Spleen (tissue), 11 donors: ENCODE data around the gene SSNA1. TPM values are rescaled to one million over a fixed set of nuclear protein-coding genes. Genes with fewer than 3 reads are reported as not detected.

ENCODE experiments used
- DNase-seq: peaks from one replicate; pipeline ENCODE4 v3.0.0-alpha.2; 2020
- H3K27ac ChIP-seq, 8 donors: fragments of 200-600 bp; sonication (generic) in 7 of 8; 1 replicate in 4 of 8; 2 replicates in 4 of 8; pipeline versions ENCODE4 v1.5.0 to v1.8.0; 2016 to 2021; ENCODE audit warnings: inconsistent platforms in 4 of 8, mild to moderate bottlenecking in 4 of 8, moderate library complexity in 1 of 8
- H3K27me3 ChIP-seq, 7 donors: fragments of 200-600 bp; sonication (generic) in 6 of 7; replicated peaks in 1 of 7; 1 replicate in 4 of 7; 2 replicates in 3 of 7; pipeline versions ENCODE4 v1.5.0 to v1.8.0; 2016 to 2021; ENCODE audit warnings: inconsistent platforms in 3 of 7, mild to moderate bottlenecking in 1 of 7
- H3K36me3 ChIP-seq, 6 donors: fragments of 200-600 bp; sonication (generic) in 5 of 6; 1 replicate in 4 of 6; 2 replicates in 2 of 6; pipeline versions ENCODE4 v1.5.0 to v1.8.0; 2016 to 2021; ENCODE audit warnings: inconsistent platforms in 2 of 6
- H3K4me1 ChIP-seq, 6 donors: fragments of 200-600 bp; sonication (generic) in 5 of 6; 1 replicate in 3 of 6; 2 replicates in 3 of 6; pipeline versions ENCODE4 v1.5.0 to v1.8.0; 2016 to 2021; ENCODE audit warnings: inconsistent platforms in 3 of 6
- H3K4me3 ChIP-seq, 8 donors: fragments of 200-600 bp; sonication (generic) in 7 of 8; 1 replicate in 4 of 8; 2 replicates in 4 of 8; pipeline versions ENCODE4 v1.5.0 to v1.8.0; 2016 to 2021; ENCODE audit warnings: inconsistent platforms in 4 of 8, mild to moderate bottlenecking in 4 of 8, moderate library complexity in 2 of 8
- H3K9me3 ChIP-seq, 8 donors: fragments of 200-600 bp; sonication (generic) in 7 of 8; 1 replicate in 4 of 8; 2 replicates in 4 of 8; pipeline versions ENCODE4 v1.5.0 to v1.8.0; 2016 to 2021; ENCODE audit warnings: inconsistent platforms in 4 of 8
- CTCF ChIP-seq, 11 experiments: fragments of 200-600 bp in 7 of 11; fragments of 450-650 bp in 4 of 11; sonication (generic) in 4 of 11; IDR thresholded peaks in 8 of 11; conservative IDR thresholded peaks in 3 of 11; 1 replicate in 7 of 11; 2 replicates in 4 of 11; pipeline versions ENCODE4 v1.4.0 to v1.8.0; 2016 to 2021; ENCODE audit warnings: antibody characterized with exemption in 11 of 11, inconsistent platforms in 4 of 11, mild to moderate bottlenecking in 1 of 11
- POLR2A ChIP-seq, 3 donors: fragments of 450-650 bp; IDR thresholded peaks; one replicate each; pipeline ENCODE4 v1.5.1; 2017; ENCODE audit warnings: antibody characterized with exemption in 3 of 3, mild to moderate bottlenecking in 1 of 3
- POLR2AphosphoS5 ChIP-seq, 3 donors: sonication (generic); formaldehyde crosslinking; IDR thresholded peaks; one replicate each; pipeline ENCODE4 v1.5.1; 2017; ENCODE audit warnings: antibody characterized with exemption in 3 of 3
- WGBS, 5 donors: extraction: QIAGEN DNeasy Blood & Tissue Kit in 3 of 5; methylation state at CpG; one replicate each; pipeline versions ENCODE4 v1.1.5 to v1.1.7; 2013 to 2018; 5-methylcytosine and 5-hydroxymethylcytosine counted together
- intact Hi-C: fragments of 100-400 bp; cut with DNase I; formaldehyde crosslinking; loops from one replicate; pipeline ENCODE4 v1.15.0; 2023; ENCODE audit warnings: low total_unique reads
- polyA plus RNA-seq, 3 donors: library from polyadenylated mRNA; stranded (reverse); fragments of 200-250 nt; gene quantifications; one replicate each; pipeline ENCODE4 v1.2.1, GENCODE V29; 2013
- total RNA-seq, 7 donors: library from RNA; depleted of rRNA in 3 of 7; stranded (reverse); fragments of >200 nt in 3 of 7; fragmentation: NEBNext Ultra II Directional in 4 of 7; extraction: Animal tissue kit (Norgen Biotek cat#: 25700) in 4 of 7; gene quantifications; one replicate each; pipeline versions ENCODE4 v1.1.0 to v1.2.1, GENCODE V29; 2016 to 2021
- donor health status: healthy with polysubstance abuse.
- donor health status: DM: no; HTN: no; CAD: no; lungs with moderate emphysema.
- donor health status: DM: no; HTN: no; CAD: no.
- donor health status: Bipolar disorder and iron deficiency.
- donor health status: healthy.
- donor health status: DM: no; HTN: no; CAD: no.
- donor health status: DM: yes; HTN: yes; CAD: no.

SSNA1 gene
- total and polyA plus RNA-seq, 10 donors = 38.2 to 109 (median 48.0) TPM

GRCh38 chr9:137143459-137143858 is 45.0 kb upstream of the SSNA1 start:
- DNase-seq = no peak
- WGBS, 5 donors = 36 to 82% (median 55%) methylated on average over 2 to 4 of the region's 4 CpGs
- Histone ChIP-seq H3K27ac (no peak overlapping the region), H3K9me3 (no peaks in the 10 kb centered on the region), H3K4me1 (peaks cover 4 to 11% (median 5%) of the 10 kb centered on the region in 6 donors), H3K4me3 (no peak overlapping the region), H3K36me3 (no peaks in the 10 kb centered on the region), H3K27me3 (peaks cover 0 to 93% (median 75%) of the 10 kb centered on the region in 7 donors)
- intact Hi-C loops = no loop called here
- TF ChIP-seq CTCF (IDR thresholded peaks at IDR 0.05 in 8 of 11, conservative IDR thresholded peaks at IDR 0.05 in 3 of 11) (no peak), POLR2AphosphoS5 (IDR thresholded peaks at IDR 0.05) (no peak), POLR2A (IDR thresholded peaks at IDR 0.05) (no peak)

- Histone ChIP-seq H3K27me3 (peaks cover 0 to 82% (median 50%) of the 10 kb centered on the region in 7 donors), H3K9me3 (peaks cover 0 to 6% (median 0%) of the 10 kb centered on the region in 8 donors), H3K36me3 (no peaks in the 10 kb centered on the region), H3K4me3 (no peak overlapping the region), H3K4me1 (no peaks in the 10 kb centered on the region), H3K27ac (no peak overlapping the region)
- TF ChIP-seq POLR2AphosphoS5 (IDR thresholded peaks at IDR 0.05) (no peak), POLR2A (IDR thresholded peaks at IDR 0.05) (no peak), CTCF (IDR thresholded peaks at IDR 0.05 in 8 of 11, conservative IDR thresholded peaks at IDR 0.05 in 3 of 11) (no peak)
- DNase-seq = no peak
- intact Hi-C loops = no loop called here
- WGBS, 5 donors = 56 to 70% (median 63%) methylated on average over 42 to 49 of the region's 49 CpGs
Measured at GRCh38 chr9:137145731-137146526, 42.5 kb upstream of the SSNA1 start.

- WGBS, 5 donors = 52 to 72% (median 71%) methylated on average over 2 to 9 of the region's 9 CpGs
- H3K36me3 ChIP-seq = no peaks in the 10 kb centered on the region
- no peak for TF ChIP-seq POLR2A (IDR thresholded peaks at IDR 0.05)
- no peak for TF ChIP-seq POLR2AphosphoS5 (IDR thresholded peaks at IDR 0.05)
- TF ChIP-seq CTCF (IDR thresholded peaks at IDR 0.05 in 8 of 11, conservative IDR thresholded peaks at IDR 0.05 in 3 of 11) = no peak
- H3K4me1 ChIP-seq = no peaks in the 10 kb centered on the region
- no peak overlapping the region for H3K27ac ChIP-seq
- no peak overlapping the region for H3K4me3 ChIP-seq
- intact Hi-C loops = no loop called here
- peaks cover 0 to 76% (median 44%) of the 10 kb centered on the region in 7 donors for H3K27me3 ChIP-seq
- H3K9me3 ChIP-seq = peaks cover 0 to 10% (median 0%) of the 10 kb centered on the region in 8 donors
- DNase-seq = no peak
Measured at GRCh38 chr9:137146527-137146918, 42.0 kb upstream of the SSNA1 start.

GRCh38 chr9:137147091-137147792 is 41.2 kb upstream of the SSNA1 start:
- Histone ChIP-seq H3K9me3 (peaks cover 0 to 10% (median 0%) of the 10 kb centered on the region in 8 donors), H3K27ac (no peak overlapping the region), H3K36me3 (no peaks in the 10 kb centered on the region), H3K27me3 (peaks cover 0 to 69% (median 38%) of the 10 kb centered on the region in 7 donors), H3K4me1 (no peaks in the 10 kb centered on the region), H3K4me3 (no peak overlapping the region)
- TF ChIP-seq POLR2A (IDR thresholded peaks at IDR 0.05) (no peak), POLR2AphosphoS5 (IDR thresholded peaks at IDR 0.05) (no peak), CTCF (IDR thresholded peaks at IDR 0.05 in 8 of 11, conservative IDR thresholded peaks at IDR 0.05 in 3 of 11) (no peak)
- WGBS, 5 donors = 85 to 89% (median 88%) methylated on average over 25 to 26 of the region's 26 CpGs
- intact Hi-C loops = no loop called here
- DNase-seq = no peak
